HEK293T (cell line): ENCODE measurements around the gene NOD2.

Experiments
- CTCF ChIA-PET: fragments of 350-600 bp; formaldehyde crosslinking; extraction: SDS; loops from one replicate; lab custom pipeline; 2021; ENCODE audit warnings: antibody characterized with exemption, inconsistent platforms; lab: Yijun Ruan, JAX
- POLR2A ChIA-PET: fragments of 350-600 bp; formaldehyde crosslinking; extraction: SDS; loops from one replicate; lab custom pipeline; 2020; ENCODE audit warnings: antibody characterized with exemption, inconsistent platforms; lab: Yijun Ruan, JAX
- DNase-seq: peaks from one replicate; pipeline ENCODE4 v3.0.0; 2012; ENCODE audit warnings: mixed read lengths; ENCODE audit errors: extremely low spot score
- ARNT ChIP-seq: fragments of 450-650 bp; IDR thresholded peaks from 2 replicates; pipeline ENCODE4 v1.6.1; 2017; ENCODE audit warnings: mild to moderate bottlenecking
- BHLHE40 ChIP-seq: fragments of 450-650 bp; IDR thresholded peaks from 2 replicates; pipeline ENCODE4 v1.6.1; 2016; ENCODE audit warnings: mild to moderate bottlenecking, moderate library complexity, borderline replicate concordance
- CTBP1 ChIP-seq: fragments of 450-650 bp; IDR thresholded peaks from 2 replicates; pipeline ENCODE4 v1.6.1; 2016; ENCODE audit warnings: borderline replicate concordance
- ELF4 ChIP-seq: fragments of 450-650 bp; IDR thresholded peaks from 2 replicates; pipeline ENCODE4 v1.6.1; 2017; ENCODE audit warnings: antibody characterized with exemption
- FOXA1 ChIP-seq: fragments of 450-650 bp; IDR thresholded peaks from 2 replicates; pipeline ENCODE4 v1.6.1; 2016; ENCODE audit warnings: mild to moderate bottlenecking
- FOXK2 ChIP-seq: fragments of 450-650 bp; IDR thresholded peaks from 2 replicates; pipeline ENCODE4 v1.6.1; 2016; ENCODE audit warnings: mild to moderate bottlenecking
- FOXM1 ChIP-seq: fragments of 450-650 bp; IDR thresholded peaks from 2 replicates; pipeline ENCODE4 v1.6.1; 2017; ENCODE audit warnings: mild to moderate bottlenecking, borderline replicate concordance
- HDGF ChIP-seq: fragments of 450-650 bp; IDR thresholded peaks from 2 replicates; pipeline ENCODE4 v1.6.1; 2017; ENCODE audit warnings: antibody characterized with exemption, borderline replicate concordance
- L3MBTL2 ChIP-seq: fragments of 450-650 bp; conservative IDR thresholded peaks from 2 replicates; pipeline ENCODE4 v1.6.1; 2016; ENCODE audit warnings: mild to moderate bottlenecking
- LEF1 ChIP-seq: fragments of 450-650 bp; IDR thresholded peaks from 2 replicates; pipeline ENCODE4 v1.6.1; 2017; ENCODE audit warnings: mild to moderate bottlenecking, borderline replicate concordance
- NFRKB ChIP-seq: fragments of 450-650 bp; IDR thresholded peaks from 2 replicates; pipeline ENCODE4 v1.6.1; 2016; ENCODE audit warnings: mild to moderate bottlenecking, moderate library complexity
- SP1 ChIP-seq: fragments of 450-650 bp; IDR thresholded peaks from 2 replicates; pipeline ENCODE4 v1.6.1; 2017
- SUZ12 ChIP-seq: fragments of 450-650 bp; IDR thresholded peaks from 2 replicates; pipeline ENCODE4 v1.6.1; 2016; ENCODE audit warnings: mild to moderate bottlenecking
- TARDBP ChIP-seq: fragments of 450-650 bp; IDR thresholded peaks from 2 replicates; pipeline ENCODE4 v1.6.1; 2016
- ZNF384 ChIP-seq: fragments of 450-650 bp; IDR thresholded peaks from 2 replicates; pipeline ENCODE4 v1.6.1; 2016
- TF ChIP-seq, protein P1 (sequence below): fragments of 450-650 bp; IDR thresholded peaks from 2 replicates; pipeline ENCODE4 v1.6.1; 2016

The NOD2 gene

DNA sequence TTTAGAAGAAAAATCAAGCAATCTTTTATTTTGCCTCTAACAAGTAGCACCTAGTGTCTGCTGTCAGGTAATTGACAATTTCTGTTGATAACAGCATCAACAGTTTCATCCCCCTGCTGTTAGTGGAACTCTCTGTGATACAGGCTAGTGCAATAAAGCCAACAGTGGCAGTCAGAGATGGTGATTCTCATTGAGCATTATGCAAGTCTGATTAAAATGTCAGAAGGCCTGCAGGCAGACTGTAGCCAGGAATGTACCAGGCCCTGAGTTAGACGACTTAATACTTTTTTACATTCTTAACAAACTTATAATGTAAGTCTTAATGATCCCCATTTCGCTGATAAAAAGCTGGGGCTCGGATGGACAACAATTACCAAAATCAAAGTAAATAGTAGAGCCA is 63.1 kb downstream of the NOD2 start:
- CTCF ChIA-PET: interaction anchor here (1.1 kb wide), 1 partner anchor 50 kb away, joined by 4 read pairs; no protein-coding TSS in a partner anchor
- POLR2A ChIA-PET: no interaction called here
- TF ChIP-seq BHLHE40 (no peak), FOXM1 (no peak), SP1 (no peak), SUZ12 (no peak), TARDBP (no peak), CTBP1 (no peak), FOXA1 (no peak), L3MBTL2 (no peak), HDGF (no peak), NFRKB (no peak), FOXK2 (no peak), ZNF384 (no peak), LEF1 (no peak), ARNT (no peak), ELF4 (no peak)
- TF ChIP-seq, protein P1, sequence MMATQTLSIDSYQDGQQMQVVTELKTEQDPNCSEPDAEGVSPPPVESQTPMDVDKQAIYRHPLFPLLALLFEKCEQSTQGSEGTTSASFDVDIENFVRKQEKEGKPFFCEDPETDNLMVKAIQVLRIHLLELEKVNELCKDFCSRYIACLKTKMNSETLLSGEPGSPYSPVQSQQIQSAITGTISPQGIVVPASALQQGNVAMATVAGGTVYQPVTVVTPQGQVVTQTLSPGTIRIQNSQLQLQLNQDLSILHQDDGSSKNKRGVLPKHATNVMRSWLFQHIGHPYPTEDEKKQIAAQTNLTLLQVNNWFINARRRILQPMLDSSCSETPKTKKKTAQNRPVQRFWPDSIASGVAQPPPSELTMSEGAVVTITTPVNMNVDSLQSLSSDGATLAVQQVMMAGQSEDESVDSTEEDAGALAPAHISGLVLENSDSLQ: no peak
- no peak for DNase-seq

DNA sequence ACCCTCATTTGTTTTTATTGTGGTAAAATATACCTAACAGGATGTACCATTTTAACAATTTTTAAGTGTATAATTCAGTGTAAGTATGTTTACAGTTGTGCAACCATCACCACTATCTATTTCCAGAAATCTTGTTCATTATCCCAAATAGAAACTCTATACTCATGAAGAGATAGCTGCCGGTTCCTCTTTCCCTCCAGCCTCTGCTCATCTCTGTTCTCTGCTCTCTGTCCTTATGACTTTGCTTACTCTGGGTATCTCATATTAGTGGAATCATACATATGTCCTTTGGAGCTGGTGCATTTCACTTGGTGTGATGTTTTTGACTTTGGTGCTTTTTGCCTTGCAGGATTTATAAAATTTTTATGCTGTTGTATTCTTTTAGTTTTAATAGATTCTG is 67.9 kb downstream of the NOD2 start:
- TF ChIP-seq SUZ12: no peak
- no peak for TF ChIP-seq ELF4
- no peak for TF ChIP-seq FOXA1
- TF ChIP-seq SP1: no peak
- no peak for TF ChIP-seq ZNF384
- no peak for TF ChIP-seq ARNT
- TF ChIP-seq TARDBP: no peak
- ChIA-PET POLR2A (no interaction called here), CTCF (no interaction called here)
- DNase-seq: no peak

DNA sequence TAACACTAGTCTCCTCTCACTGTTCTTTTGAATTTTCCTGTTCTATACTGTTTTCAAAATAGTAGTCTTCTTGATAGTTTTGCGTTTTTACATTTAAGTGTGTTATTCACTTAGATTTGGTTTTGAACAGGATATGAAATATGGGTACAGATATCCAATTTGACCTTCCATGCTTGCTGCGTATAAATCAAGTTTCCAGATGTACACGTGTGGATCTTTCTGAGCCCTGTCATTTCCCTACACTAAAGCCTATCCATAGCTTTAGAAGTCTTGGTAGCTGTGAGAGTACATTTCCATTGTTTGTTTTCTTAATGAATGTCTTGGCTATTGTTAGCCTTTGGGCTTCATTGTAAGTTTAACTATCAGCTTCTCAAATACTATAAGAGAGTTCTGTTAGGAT is 68.8 kb downstream of the NOD2 start:
- no peak for DNase-seq
- CTCF ChIA-PET: no interaction called here
- POLR2A ChIA-PET: no interaction called here
- TF ChIP-seq HDGF: no peak
- no peak for TF ChIP-seq CTBP1
- TF ChIP-seq SP1: no peak
- no peak for TF ChIP-seq NFRKB
- TF ChIP-seq ZNF384: no peak
- TF ChIP-seq SUZ12: no peak
- TF ChIP-seq ARNT: no peak

DNA sequence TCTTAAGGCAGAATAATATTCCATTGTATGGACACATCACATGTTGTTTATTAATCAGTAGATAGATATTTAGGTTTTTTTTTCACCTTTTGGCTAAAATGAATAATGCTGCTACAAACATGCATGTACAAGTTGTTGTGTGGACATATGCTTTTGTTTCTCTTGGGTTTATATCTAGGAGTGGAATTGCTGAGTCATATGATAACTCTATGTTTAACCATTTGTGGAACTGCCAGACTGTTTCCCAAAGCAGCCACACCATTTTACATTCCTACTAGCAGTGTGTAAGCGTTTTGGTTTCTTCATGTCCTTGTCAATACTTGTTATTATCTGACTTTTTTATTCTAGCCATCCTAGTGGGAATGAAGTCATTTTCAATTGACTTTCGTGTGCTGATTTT is 69.8 kb downstream of the NOD2 start:
- CTCF ChIA-PET: no interaction called here
- no peak for DNase-seq
- POLR2A ChIA-PET: no interaction called here
- no peak for TF ChIP-seq SP1
- no peak for TF ChIP-seq FOXM1
- no peak for TF ChIP-seq BHLHE40

DNA sequence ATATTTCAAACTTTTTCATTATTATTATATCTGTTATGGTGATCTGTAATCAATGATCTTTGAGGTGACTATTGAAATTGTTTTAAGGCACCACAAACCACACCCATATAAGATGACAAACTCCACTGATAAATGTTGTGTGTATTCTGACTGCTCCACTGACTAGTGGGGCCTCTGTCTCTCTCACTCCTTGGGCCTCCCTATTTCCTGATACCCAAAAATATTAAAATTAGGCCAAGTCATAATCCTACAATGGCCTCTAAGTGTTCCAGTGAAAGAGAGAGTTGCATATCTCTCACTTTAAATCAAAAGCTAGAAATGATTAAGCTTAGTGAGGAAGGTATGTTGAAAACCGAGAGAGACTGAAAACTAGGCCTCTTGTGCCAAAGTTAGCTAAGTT is 71.9 kb downstream of the NOD2 start:
- TF ChIP-seq SP1 (no peak), ARNT (no peak), SUZ12 (no peak), FOXK2 (no peak), ELF4 (no peak)
- ChIA-PET POLR2A (no interaction called here), CTCF (no interaction called here)
- no peak for DNase-seq

DNA sequence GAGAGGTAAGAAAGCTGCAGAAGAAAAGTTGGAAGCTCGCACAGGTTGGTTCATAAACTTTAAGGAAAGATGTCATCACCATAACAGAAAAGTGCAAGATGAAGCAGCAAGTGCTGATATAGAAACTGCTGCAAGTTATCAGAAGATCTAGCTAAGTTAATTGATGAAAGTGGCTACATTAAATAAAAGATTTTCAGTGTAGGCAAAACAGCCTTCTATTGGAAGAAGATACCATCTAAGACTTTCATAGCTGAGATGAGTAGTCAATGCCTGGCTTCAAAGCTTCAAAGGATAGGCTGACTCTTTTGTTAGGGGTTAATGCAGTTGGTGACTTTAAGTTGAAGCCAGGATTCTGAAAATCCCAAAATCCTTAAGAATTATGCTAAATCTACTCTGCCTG is 72.5 kb downstream of the NOD2 start:
- DNase-seq: no peak
- ChIA-PET POLR2A (no interaction called here), CTCF (no interaction called here)
- TF ChIP-seq SUZ12 (no peak), TARDBP (no peak), HDGF (no peak), NFRKB (no peak), CTBP1 (no peak), ARNT (no peak), SP1 (no peak), ZNF384 (no peak), BHLHE40 (no peak), LEF1 (no peak), L3MBTL2 (no peak), FOXM1 (no peak), FOXA1 (no peak), FOXK2 (no peak), ELF4 (no peak)
- TF ChIP-seq, protein P1: no peak

DNA sequence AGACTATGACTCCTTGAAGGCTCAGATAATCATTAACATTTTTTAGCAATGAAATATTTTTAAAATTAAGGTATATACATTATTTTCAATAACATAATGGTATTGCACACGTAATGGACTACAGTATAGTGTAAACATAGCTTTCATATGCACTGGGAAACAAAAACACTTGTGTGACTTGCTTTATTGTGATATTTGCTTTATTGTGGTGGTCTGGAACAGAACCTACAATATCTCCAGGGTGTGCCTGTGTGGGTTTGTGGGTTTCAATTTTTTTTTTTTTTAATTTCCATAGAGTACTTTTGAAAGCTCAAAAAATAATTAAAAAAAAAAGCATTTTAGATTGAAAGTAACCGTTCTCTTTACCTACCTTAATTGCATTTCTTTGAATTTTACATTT is 73.8 kb downstream of the NOD2 start:
- no peak for DNase-seq
- CTCF ChIA-PET: no interaction called here
- POLR2A ChIA-PET: no interaction called here
- TF ChIP-seq FOXK2 (no peak), L3MBTL2 (no peak), LEF1 (no peak), SUZ12 (no peak), FOXM1 (no peak), CTBP1 (no peak), BHLHE40 (no peak), ELF4 (no peak), NFRKB (no peak), SP1 (no peak), TARDBP (no peak), ARNT (no peak), FOXA1 (no peak), HDGF (no peak)
- TF ChIP-seq, protein P1: no peak
